NCI-H146 (cell line): ENCODE results near the gene ERRFI1.
"Not testable (repeated sequence)": the region's sequence is repeated elsewhere in the genome, so short reads cannot be mapped to it uniquely, and the experiment has no call there.

Experiments
- DNase-seq: peaks from one replicate; lab custom pipeline; 2025; lab: John Stamatoyannopoulos, UW

Gene ERRFI1

GRCh38 chr1:7967651-7968050 lies 58.5 kb downstream of the ERRFI1 start:
- DNase-seq = no peak

GRCh38 chr1:7967196-7967595 lies 58.9 kb downstream of the ERRFI1 start:
- DNase-seq = no peak

GRCh38 chr1:7964476-7964875 lies 61.6 kb downstream of the ERRFI1 start:
- DNase-seq = no peak

GRCh38 chr1:7963841-7964240 lies 62.3 kb downstream of the ERRFI1 start:
- not testable (repeated sequence) for DNase-seq

GRCh38 chr1:7963378-7963730 lies 62.8 kb downstream of the ERRFI1 start:
- not testable (repeated sequence) for DNase-seq

- no peak for DNase-seq
Observed at GRCh38 chr1:7962636-7963377, 63.3 kb downstream of the ERRFI1 start.

GRCh38 chr1:7962014-7962335 lies 64.1 kb downstream of the ERRFI1 start:
- no peak for DNase-seq
